Natural killer cell (primary cell): ENCODE results near the gene PNMA6E. TPM values are rescaled to one million over a fixed set of nuclear protein-coding genes. Genes with fewer than 3 reads are reported as not detected.

Source experiments
- ATAC-seq, 3 donors: fragments of 150-1000 bp in 2 of 3; fragments of 200-7000 bp in 1 of 3; cut with Tn5 transposase; 1 replicate in 1 of 3; 2 replicates in 2 of 3; pipeline ENCODE4 v1.10.0; 2021; ENCODE audit warnings: mild to moderate bottlenecking in 2 of 3, moderate library complexity in 2 of 3
- DNase-seq, 2 donors: peaks; one replicate each; pipeline versions ENCODE4 v3.0.0 to v3.0.0-alpha.2; 2013 to 2021; ENCODE audit warnings: mixed read lengths in 1 of 2
- H3K27ac ChIP-seq: one replicate; pipeline ENCODE4 v1.5.1; 2013; ENCODE audit warnings: mild to moderate bottlenecking, low read length
- H3K27me3 ChIP-seq: one replicate; pipeline ENCODE4 v1.6.1; 2013; ENCODE audit warnings: low read length; ENCODE audit not compliant: control insufficient read depth, insufficient read depth
- H3K36me3 ChIP-seq: one replicate; pipeline ENCODE4 v1.6.1; 2013; ENCODE audit warnings: low read length; ENCODE audit not compliant: control insufficient read depth, insufficient read depth
- H3K4me1 ChIP-seq: one replicate; pipeline ENCODE4 v1.6.1; 2013; ENCODE audit warnings: low read length; ENCODE audit not compliant: control insufficient read depth, insufficient read depth
- H3K4me3 ChIP-seq: one replicate; pipeline ENCODE4 v1.5.1; 2013; ENCODE audit warnings: low read length
- H3K9me3 ChIP-seq: one replicate; pipeline ENCODE4 v1.6.1; 2013; ENCODE audit warnings: low read length; ENCODE audit not compliant: control insufficient read depth, insufficient read depth
- H3K27ac Mint-ChIP-seq, 2 donors: one replicate each; pipeline ENCODE4 v1.8.0; 2022; ENCODE audit warnings: mild to moderate bottlenecking in 2 of 2, mixed read lengths in 2 of 2, moderate library complexity in 1 of 2
- H3K27me3 Mint-ChIP-seq, 2 donors: one replicate each; pipeline ENCODE4 v1.8.0; 2022; ENCODE audit warnings: low read depth in 2 of 2, mixed read lengths in 2 of 2
- H3K36me3 Mint-ChIP-seq: one replicate; pipeline ENCODE4 v1.8.0; 2022; ENCODE audit warnings: mixed read lengths
- H3K4me1 Mint-ChIP-seq, 2 donors: one replicate each; pipeline ENCODE4 v1.8.0; 2022; ENCODE audit warnings: mixed read lengths in 2 of 2
- H3K4me3 Mint-ChIP-seq: one replicate; pipeline ENCODE4 v1.8.0; 2022; ENCODE audit warnings: mild to moderate bottlenecking, moderate library complexity, mixed read lengths
- H3K9me3 Mint-ChIP-seq, 2 donors: one replicate each; pipeline ENCODE4 v1.8.0; 2022; ENCODE audit warnings: mixed read lengths in 2 of 2
- CTCF ChIP-seq: fragments of 200-600 bp; IDR thresholded peaks from one replicate; pipeline ENCODE4 v1.8.0; 2022; ENCODE audit warnings: antibody characterized with exemption
- WGBS: methylation state at CpG from one replicate; pipeline ENCODE4 v1.1.7; 2013; ENCODE audit warnings: missing lambda C conversion rate; ENCODE audit not compliant: insufficient coverage; 5-methylcytosine and 5-hydroxymethylcytosine counted together
- intact Hi-C: fragments of 100-400 bp; cut with micrococcal nuclease; formaldehyde crosslinking; loops from one replicate; pipeline ENCODE4 v1.14.2; 2022
- total RNA-seq, 4 donors: library from RNA; stranded (reverse); fragments of 120-200 nt in 1 of 4; gene quantifications; one replicate each; pipeline versions ENCODE4 v1.2.3 to v1.2.4, GENCODE V29; 2013 to 2022

The PNMA6E gene
- total RNA-seq, 3 donors from 2014 or later (not counting 1 experiment from before 2014, with no cell fraction given) = not detected

- WGBS = 96% methylated on average over 15 of the region's 15 CpGs
- Mint-ChIP-seq H3K27me3 (no peaks in the 10 kb centered on the region), H3K27ac (no peak overlapping the region), H3K36me3 (no peaks in the 10 kb centered on the region), H3K4me3 (no peak overlapping the region), H3K9me3 (no peaks in the 10 kb centered on the region), H3K4me1 (no peaks in the 10 kb centered on the region)
- Histone ChIP-seq H3K27me3 (no peaks in the 10 kb centered on the region), H3K9me3 (no peaks in the 10 kb centered on the region), H3K27ac (no peak overlapping the region), H3K36me3 (peaks cover 2% of the 10 kb centered on the region), H3K4me3 (no peak overlapping the region), H3K4me1 (no peaks in the 10 kb centered on the region)
- DNase-seq (no peak), ATAC-seq (no peak)
- TF ChIP-seq CTCF = no peak
- intact Hi-C loops = no loop called here
These were observed 48.4 kb upstream of the PNMA6E start for GRCh38 chrX:153449368-153450113.

DNA sequence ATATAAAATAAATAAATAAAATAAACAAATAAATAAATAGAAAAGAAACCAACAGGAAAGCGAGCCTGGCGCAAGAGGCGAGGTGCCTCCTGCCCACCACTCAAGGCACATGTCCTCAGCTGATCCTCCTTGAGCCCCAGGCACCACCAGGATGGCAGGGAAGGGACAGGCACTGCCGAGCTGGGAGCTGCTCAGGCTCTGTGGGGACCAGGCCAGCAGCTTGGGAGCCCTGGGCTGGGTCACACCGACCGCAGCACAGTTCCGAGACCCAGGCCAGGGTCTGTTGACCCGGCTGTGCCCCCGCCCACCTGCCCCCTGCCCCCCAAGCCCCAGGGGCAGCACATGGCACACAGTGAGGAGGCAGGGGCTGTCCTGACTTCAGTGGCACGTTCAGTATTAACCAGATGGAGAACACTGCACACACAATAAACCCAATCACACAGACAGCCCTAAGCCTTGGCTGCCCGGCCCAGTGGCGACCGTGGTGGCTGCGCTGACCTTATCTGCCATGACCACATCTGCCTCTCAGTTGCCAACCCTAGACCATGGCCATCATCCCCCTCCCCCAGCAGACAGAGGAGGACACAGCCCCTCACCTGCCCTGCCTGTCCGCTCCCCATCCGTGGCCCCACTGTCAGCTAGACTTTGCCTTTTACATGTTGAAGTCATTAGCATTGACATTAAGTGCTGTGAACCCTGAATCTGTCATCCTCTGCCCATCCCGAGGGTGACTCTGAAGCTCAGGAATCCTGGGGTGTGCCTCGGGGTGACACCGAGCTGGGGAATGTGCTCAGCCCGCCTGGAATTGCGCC lies 47.6 kb upstream of the PNMA6E start:
- Mint-ChIP-seq H3K9me3 (no peaks in the 10 kb centered on the region), H3K27ac (no peak overlapping the region), H3K36me3 (no peaks in the 10 kb centered on the region), H3K4me1 (no peaks in the 10 kb centered on the region), H3K27me3 (no peaks in the 10 kb centered on the region), H3K4me3 (no peak overlapping the region)
- Histone ChIP-seq H3K9me3 (no peaks in the 10 kb centered on the region), H3K36me3 (peaks cover 2% of the 10 kb centered on the region), H3K27me3 (no peaks in the 10 kb centered on the region), H3K4me3 (no peak overlapping the region), H3K27ac (no peak overlapping the region), H3K4me1 (no peaks in the 10 kb centered on the region)
- no peak for ATAC-seq
- no peak for TF ChIP-seq CTCF
- intact Hi-C loops = no loop called here
- DNase-seq = no peak
- WGBS = 95% methylated on average over 19 of the region's 21 CpGs

GRCh38 chrX:153447581-153447960 lies 46.4 kb upstream of the PNMA6E start:
- Histone ChIP-seq H3K9me3 (no peaks in the 10 kb centered on the region), H3K36me3 (peaks cover 2% of the 10 kb centered on the region), H3K4me1 (no peaks in the 10 kb centered on the region), H3K27ac (no peak overlapping the region), H3K27me3 (no peaks in the 10 kb centered on the region), H3K4me3 (no peak overlapping the region)
- no peak for TF ChIP-seq CTCF
- Mint-ChIP-seq H3K36me3 (no peaks in the 10 kb centered on the region), H3K27me3 (no peaks in the 10 kb centered on the region), H3K27ac (no peak overlapping the region), H3K4me3 (no peak overlapping the region), H3K4me1 (no peaks in the 10 kb centered on the region), H3K9me3 (no peaks in the 10 kb centered on the region)
- DNase-seq (no peak), ATAC-seq (no peak)
- intact Hi-C loops = no loop called here
- WGBS = 92% methylated on average over 7 of the region's 8 CpGs
